DOHH2 (cell line): Measurements from ENCODE around the gene PATL2.

Experiments
- H3F3A ChIP-seq: fragments of 200-600 bp; sonication (generic), shearing (Covaris generic); 2 replicates; pipeline ENCODE4 v1.6.0; 2016; ENCODE audit warnings: antibody characterized with exemption, mild to moderate bottlenecking; ENCODE audit not compliant: control insufficient read depth, insufficient read depth
- H3K27ac ChIP-seq: fragments of 200-600 bp; sonication (generic); 2 replicates; pipeline ENCODE4 v1.5.1; 2014; ENCODE audit warnings: low read depth, mild to moderate bottlenecking, low read length, moderate library complexity
- H3K27me3 ChIP-seq: fragments of 200-600 bp; sonication (generic); 2 replicates; pipeline ENCODE4 v1.6.1; 2014; ENCODE audit warnings: mild to moderate bottlenecking, low read length, mixed read lengths; ENCODE audit not compliant: control insufficient read depth
- H3K36me3 ChIP-seq: fragments of 200-600 bp; sonication (generic); 2 replicates; pipeline ENCODE4 v1.6.1; 2014; ENCODE audit warnings: mild to moderate bottlenecking, low read length, moderate library complexity, mixed read lengths; ENCODE audit not compliant: control insufficient read depth
- H3K4me1 ChIP-seq: fragments of 200-600 bp; sonication (generic); 2 replicates; pipeline ENCODE4 v1.6.1; 2014; ENCODE audit warnings: mild to moderate bottlenecking, low read length, mixed read lengths; ENCODE audit not compliant: control insufficient read depth
- H3K4me2 ChIP-seq: fragments of 200-600 bp; sonication (generic); 2 replicates; pipeline ENCODE4 v1.6.0; 2014; ENCODE audit warnings: mild to moderate bottlenecking, low read length, moderate library complexity
- H3K4me3 ChIP-seq: fragments of 200-600 bp; sonication (generic); 2 replicates; pipeline ENCODE4 v1.5.1; 2014; ENCODE audit warnings: mild to moderate bottlenecking, low read length, mixed read lengths
- H3K79me2 ChIP-seq: fragments of 200-600 bp; sonication (generic); 2 replicates; pipeline ENCODE4 v1.6.1; 2014; ENCODE audit warnings: mild to moderate bottlenecking, low read length, mixed read lengths; ENCODE audit not compliant: control insufficient read depth
- H3K9me2 ChIP-seq: fragments of 200-600 bp; sonication (generic); replicated peaks from 2 replicates; pipeline ENCODE4 v1.6.1; 2014; ENCODE audit warnings: mild to moderate bottlenecking, low read length, mixed read lengths; ENCODE audit not compliant: control insufficient read depth
- H3K9me3 ChIP-seq: fragments of 200-600 bp; sonication (generic); 2 replicates; pipeline ENCODE4 v1.6.1; 2014; ENCODE audit warnings: antibody characterized with exemption, low read length, mixed read lengths; ENCODE audit not compliant: control insufficient read depth, insufficient read depth
- H4K20me1 ChIP-seq: fragments of 200-600 bp; sonication (generic); 2 replicates; pipeline ENCODE4 v1.6.0; 2014; ENCODE audit warnings: low read depth, mild to moderate bottlenecking, antibody characterized with exemption, low read length, moderate library complexity; ENCODE audit not compliant: control insufficient read depth, insufficient read depth
- EZH2phosphoT487 ChIP-seq: fragments of 200-600 bp; sonication (generic); IDR thresholded peaks from 2 replicates; pipeline ENCODE4 v1.6.1; 2017; ENCODE audit warnings: borderline replicate concordance, mild to moderate bottlenecking, antibody characterized with exemption, low read length, moderate library complexity, mixed read lengths
- TF ChIP-seq, protein P1 (sequence below): fragments of 200-600 bp; sonication (generic); IDR thresholded peaks from one replicate; pipeline ENCODE4 v1.5.1; 2014; ENCODE audit warnings: antibody characterized with exemption, mild to moderate bottlenecking, low read depth, low read length; ENCODE audit not compliant: poor library complexity, severe bottlenecking

Gene PATL2

GRCh38 chr15:44712346-44713005 is 1.4 kb upstream of the PATL2 start:
- H3K4me2 ChIP-seq = peak overlapping the region; percentile 74
- peaks cover 56% of the 10 kb centered on the region for H3K4me1 ChIP-seq
- peaks cover 61% of the 10 kb centered on the region for H3K36me3 ChIP-seq

GRCh38 chr15:44711743-44712345 is 721 bp upstream of the PATL2 start:
- Histone ChIP-seq H3K27me3 (no peaks in the 10 kb centered on the region), H4K20me1 (peaks cover 34% of the 10 kb centered on the region; the same call in 1 of the 2 replicates), H3K9me3 (no peaks in the 10 kb centered on the region), H3K4me2 (peak overlapping the region; percentile 74), H3K79me2 (peaks cover 55% of the 10 kb centered on the region), H3K9me2 (no peaks in the 10 kb centered on the region), H3F3A (peaks cover 30% of the 10 kb centered on the region), H3K4me1 (peaks cover 49% of the 10 kb centered on the region), H3K4me3 (peak overlapping the region; percentile 90), H3K27ac (peak overlapping the region; percentile 80), H3K36me3 (peaks cover 54% of the 10 kb centered on the region)
- TF ChIP-seq EZH2phosphoT487 = no peak
- TF ChIP-seq, protein P1, sequence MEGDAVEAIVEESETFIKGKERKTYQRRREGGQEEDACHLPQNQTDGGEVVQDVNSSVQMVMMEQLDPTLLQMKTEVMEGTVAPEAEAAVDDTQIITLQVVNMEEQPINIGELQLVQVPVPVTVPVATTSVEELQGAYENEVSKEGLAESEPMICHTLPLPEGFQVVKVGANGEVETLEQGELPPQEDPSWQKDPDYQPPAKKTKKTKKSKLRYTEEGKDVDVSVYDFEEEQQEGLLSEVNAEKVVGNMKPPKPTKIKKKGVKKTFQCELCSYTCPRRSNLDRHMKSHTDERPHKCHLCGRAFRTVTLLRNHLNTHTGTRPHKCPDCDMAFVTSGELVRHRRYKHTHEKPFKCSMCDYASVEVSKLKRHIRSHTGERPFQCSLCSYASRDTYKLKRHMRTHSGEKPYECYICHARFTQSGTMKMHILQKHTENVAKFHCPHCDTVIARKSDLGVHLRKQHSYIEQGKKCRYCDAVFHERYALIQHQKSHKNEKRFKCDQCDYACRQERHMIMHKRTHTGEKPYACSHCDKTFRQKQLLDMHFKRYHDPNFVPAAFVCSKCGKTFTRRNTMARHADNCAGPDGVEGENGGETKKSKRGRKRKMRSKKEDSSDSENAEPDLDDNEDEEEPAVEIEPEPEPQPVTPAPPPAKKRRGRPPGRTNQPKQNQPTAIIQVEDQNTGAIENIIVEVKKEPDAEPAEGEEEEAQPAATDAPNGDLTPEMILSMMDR = no peak

More at GRCh38 chr15:44712346-44713005, 1.4 kb upstream of the PATL2 start:
- peaks cover 34% of the 10 kb centered on the region; the same call in 1 of the 2 replicates for H4K20me1 ChIP-seq
- TF ChIP-seq EZH2phosphoT487 = no peak
- TF ChIP-seq, protein P1 = no peak
- no peaks in the 10 kb centered on the region for H3K27me3 ChIP-seq
- peaks cover 37% of the 10 kb centered on the region for H3F3A ChIP-seq
- H3K4me3 ChIP-seq = peak overlapping the region; percentile 90
- no peaks in the 10 kb centered on the region for H3K9me3 ChIP-seq
- no peaks in the 10 kb centered on the region for H3K9me2 ChIP-seq
- H3K27ac ChIP-seq = peak overlapping the region; percentile 80
- peaks cover 55% of the 10 kb centered on the region for H3K79me2 ChIP-seq

DNA sequence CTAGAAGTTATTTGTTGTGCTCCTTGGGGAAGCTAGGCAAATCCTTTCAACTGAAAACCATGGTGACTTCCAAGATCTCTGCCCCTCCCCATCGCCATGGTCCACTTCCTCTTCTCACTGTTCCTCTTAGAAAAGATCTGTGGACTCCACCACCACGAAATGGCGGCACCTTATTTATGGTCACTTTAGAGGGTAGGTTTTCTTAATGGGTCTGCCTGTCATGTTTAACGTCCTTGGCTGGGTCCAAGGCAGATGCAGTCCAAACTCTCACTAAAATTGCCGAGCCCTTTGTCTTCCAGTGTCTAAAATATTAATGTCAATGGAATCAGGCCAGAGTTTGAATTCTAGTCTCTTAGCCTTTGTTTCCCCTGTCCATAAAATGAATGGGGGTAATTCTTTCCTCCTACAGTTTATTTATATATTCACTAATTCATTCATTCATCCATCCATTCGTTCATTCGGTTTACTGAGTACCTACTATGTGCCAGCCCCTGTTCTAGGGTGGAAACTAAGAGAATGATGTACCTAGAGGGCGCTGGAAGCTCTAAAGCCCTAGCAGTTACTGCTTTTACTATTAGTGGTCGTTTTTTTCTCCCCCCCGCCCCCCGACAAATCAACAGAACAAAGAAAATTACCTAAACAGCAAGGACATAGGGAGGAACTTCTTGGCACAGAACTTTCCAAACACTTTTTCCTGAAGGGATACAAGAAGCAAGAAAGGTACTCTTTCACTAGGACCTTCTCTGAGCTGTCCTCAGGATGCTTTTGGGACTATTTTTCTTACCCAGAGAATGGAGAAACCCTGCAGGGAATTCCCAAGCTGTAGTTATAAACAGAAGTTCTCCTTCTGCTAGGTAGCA is 657 bp downstream of the PATL2 start:
- peaks cover 50% of the 10 kb centered on the region for H3K79me2 ChIP-seq
- H3K27ac ChIP-seq = peak overlapping the region; percentile 80
- H3K4me3 ChIP-seq = peak overlapping the region; percentile 90

More for the DNA sequence above, 657 bp downstream of the PATL2 start:
- no peaks in the 10 kb centered on the region for H3K9me2 ChIP-seq
- H4K20me1 ChIP-seq = peaks cover 31% of the 10 kb centered on the region; the same call in 1 of the 2 replicates
- peak overlapping the region; percentile 74 for H3K4me2 ChIP-seq
- peaks cover 37% of the 10 kb centered on the region for H3K4me1 ChIP-seq
- no peaks in the 10 kb centered on the region for H3K9me3 ChIP-seq
- TF ChIP-seq, protein P1 = peak; percentile 79
- TF ChIP-seq EZH2phosphoT487 = no peak
- H3K36me3 ChIP-seq = peaks cover 41% of the 10 kb centered on the region
- H3F3A ChIP-seq = peaks cover 22% of the 10 kb centered on the region
- no peaks in the 10 kb centered on the region for H3K27me3 ChIP-seq
